Fibroblast of peridontal ligament (primary cell): ENCODE data around the gene TUBB8B.
"Not testable (repeated sequence)": the region's sequence is repeated elsewhere in the genome, so short reads cannot be mapped to it uniquely, and the experiment has no call there.

Experiments
- DNase-seq: peaks from one replicate; pipeline ENCODE4 v3.0.0-alpha.2; 2010; ENCODE audit errors: extremely low read depth

The TUBB8B gene

GRCh38 chr18:49176-49665 is at the start of gene TUBB8B:
Gene TUBB8B, minus strand, starts transcription at chr18:49615. Its CDS starts 58 bp downstream, at chr18:49557.
- not testable (repeated sequence) for DNase-seq

GRCh38 chr18:97252-97914 is 48.0 kb upstream of the TUBB8B start:
- not testable (repeated sequence) for DNase-seq

GRCh38 chr18:96767-97131 is 47.3 kb upstream of the TUBB8B start:
- not testable (repeated sequence) for DNase-seq

GRCh38 chr18:96101-96766 is 46.8 kb upstream of the TUBB8B start:
- DNase-seq = not testable (repeated sequence)

GRCh38 chr18:95580-95979 is 46.2 kb upstream of the TUBB8B start:
- not testable (repeated sequence) for DNase-seq

GRCh38 chr18:93897-94408 is 44.5 kb upstream of the TUBB8B start:
- not testable (repeated sequence) for DNase-seq

- not testable (repeated sequence) for DNase-seq
Measured at GRCh38 chr18:91561-91960, 42.1 kb upstream of the TUBB8B start.

- not testable (repeated sequence) for DNase-seq
Measured at GRCh38 chr18:90396-91193, 41.2 kb upstream of the TUBB8B start.

- not testable (repeated sequence) for DNase-seq
Measured at GRCh38 chr18:89124-89523, 39.7 kb upstream of the TUBB8B start.

GRCh38 chr18:84801-85200 is 35.4 kb upstream of the TUBB8B start:
- DNase-seq = not testable (repeated sequence)

- DNase-seq = not testable (repeated sequence)
Measured at GRCh38 chr18:82626-83209, 33.3 kb upstream of the TUBB8B start.

GRCh38 chr18:80881-81280 is 31.5 kb upstream of the TUBB8B start:
- not testable (repeated sequence) for DNase-seq

- not testable (repeated sequence) for DNase-seq
Measured at GRCh38 chr18:80202-80601, 30.8 kb upstream of the TUBB8B start.

- DNase-seq = not testable (repeated sequence)
Measured at GRCh38 chr18:75525-76160, 26.2 kb upstream of the TUBB8B start.

GRCh38 chr18:73181-73777 is 23.9 kb upstream of the TUBB8B start:
- DNase-seq = not testable (repeated sequence)

- DNase-seq = not testable (repeated sequence)
Measured at GRCh38 chr18:67701-68100, 18.3 kb upstream of the TUBB8B start.

- DNase-seq = not testable (repeated sequence)
Measured at GRCh38 chr18:64279-64678, 14.9 kb upstream of the TUBB8B start.

GRCh38 chr18:63656-64055 is 14.2 kb upstream of the TUBB8B start:
- not testable (repeated sequence) for DNase-seq

GRCh38 chr18:54388-54787 is 5.0 kb upstream of the TUBB8B start:
- DNase-seq = not testable (repeated sequence)

GRCh38 chr18:48696-49095 is 719 bp downstream of the TUBB8B start:
- not testable (repeated sequence) for DNase-seq

GRCh38 chr18:13177-13576 is 36.2 kb downstream of the TUBB8B start:
- not testable (repeated sequence) for DNase-seq
